SK-N-SH treated with all-trans-retinoic acid at 6 μM for 48 hours (cell line): ENCODE results near the gene NPTX1.

Experiments used
- ATAC-seq: fragments of 200-7000 bp; cut with Tn5 transposase; 3 replicates; pipeline ENCODE4 v1.9.1; 2020; ENCODE audit warnings: mild to moderate bottlenecking, moderate library complexity
- BACH2 ChIP-seq: fragments of 250-450 bp; sonication (Bioruptor Pico); IDR thresholded peaks from 2 replicates; pipeline ENCODE4 v1.9.0; 2021; ENCODE audit warnings: mild to moderate bottlenecking, borderline replicate concordance
- CREB5 ChIP-seq: fragments of 250-450 bp; sonication (Bioruptor Pico); IDR thresholded peaks from 2 replicates; pipeline ENCODE4 v1.5.1; 2020; ENCODE audit warnings: low read depth, mild to moderate bottlenecking, moderate library complexity
- CSDC2 ChIP-seq: fragments of 250-450 bp; sonication (Bioruptor Pico); IDR thresholded peaks from 2 replicates; pipeline ENCODE4 v1.5.0; 2020; ENCODE audit warnings: mild to moderate bottlenecking, moderate library complexity
- ESRRG ChIP-seq: fragments of 250-450 bp; sonication (Bioruptor Pico); IDR thresholded peaks from 2 replicates; pipeline ENCODE4 v1.6.1; 2021; ENCODE audit warnings: mild to moderate bottlenecking
- GLIS3 ChIP-seq: fragments of 250-450 bp; sonication (Bioruptor Pico); IDR thresholded peaks from 2 replicates; pipeline ENCODE4 v1.5.0; 2020; ENCODE audit warnings: mild to moderate bottlenecking, moderate library complexity
- ISL1 ChIP-seq: fragments of 250-450 bp; sonication (Bioruptor Pico); IDR thresholded peaks from 2 replicates; pipeline ENCODE4 v2.1.2; 2022; ENCODE audit warnings: mild to moderate bottlenecking, moderate library complexity
- OSR1 ChIP-seq: fragments of 250-450 bp; sonication (Bioruptor Pico); IDR thresholded peaks from 2 replicates; pipeline ENCODE4 v1.8.0; 2022; ENCODE audit warnings: moderate library complexity, mild to moderate bottlenecking, inconsistent platforms
- PPARA ChIP-seq: fragments of 250-450 bp; sonication (Bioruptor Pico); IDR thresholded peaks from 2 replicates; pipeline ENCODE4 v1.5.0; 2020; ENCODE audit warnings: mild to moderate bottlenecking, borderline replicate concordance
- RARB ChIP-seq: fragments of 250-450 bp; sonication (Bioruptor Pico); IDR thresholded peaks from 2 replicates; pipeline ENCODE4 v1.8.0; 2021; ENCODE audit warnings: mild to moderate bottlenecking, moderate library complexity
- SNAI2 ChIP-seq: fragments of 250-450 bp; sonication (Bioruptor Pico); IDR thresholded peaks from 2 replicates; pipeline ENCODE4 v1.5.0; 2020; ENCODE audit warnings: mild to moderate bottlenecking, moderate library complexity
- TCF4 ChIP-seq: fragments of 250-450 bp; sonication (Bioruptor Pico); IDR thresholded peaks from 2 replicates; pipeline ENCODE4 v1.8.0; 2021; ENCODE audit warnings: mild to moderate bottlenecking, moderate library complexity, borderline replicate concordance
- TSHZ2 ChIP-seq: fragments of 250-450 bp; sonication (Bioruptor Pico); IDR thresholded peaks from 2 replicates; pipeline ENCODE4 v1.5.0; 2020; ENCODE audit warnings: mild to moderate bottlenecking, moderate library complexity
- ZC3H10 ChIP-seq: fragments of 250-450 bp; sonication (Bioruptor Pico); IDR thresholded peaks from 2 replicates; pipeline ENCODE4 v1.5.1; 2021; ENCODE audit warnings: mild to moderate bottlenecking, moderate library complexity
- ZFP3 ChIP-seq: fragments of 250-450 bp; sonication (Bioruptor Pico); IDR thresholded peaks from 2 replicates; pipeline ENCODE4 v1.5.0; 2020; ENCODE audit warnings: mild to moderate bottlenecking, moderate library complexity
- ZFP30 ChIP-seq: fragments of 450-650 bp; formaldehyde crosslinking; IDR thresholded peaks from 2 replicates; pipeline ENCODE4 v1.5.0; 2022; ENCODE audit warnings: mild to moderate bottlenecking, moderate library complexity
- ZNF565 ChIP-seq: fragments of 450-650 bp; formaldehyde crosslinking; conservative IDR thresholded peaks from 2 replicates; pipeline ENCODE4 v1.5.0; 2020; ENCODE audit warnings: low read depth, mild to moderate bottlenecking, moderate library complexity
- ZNF70 ChIP-seq: fragments of 450-650 bp; formaldehyde crosslinking; IDR thresholded peaks from 2 replicates; pipeline ENCODE4 v1.5.0; 2020; ENCODE audit warnings: mild to moderate bottlenecking, moderate library complexity
- ZNF8 ChIP-seq: fragments of 450-650 bp; formaldehyde crosslinking; IDR thresholded peaks from 2 replicates; pipeline ENCODE4 v1.5.0; 2020; ENCODE audit warnings: mild to moderate bottlenecking, moderate library complexity
- TF ChIP-seq, protein P1 (sequence below): fragments of 250-450 bp; sonication (Bioruptor Pico); IDR thresholded peaks from 2 replicates; pipeline ENCODE4 v1.5.1; 2021; ENCODE audit warnings: mild to moderate bottlenecking, moderate library complexity
- TF ChIP-seq, protein P2 (sequence below): fragments of 250-450 bp; sonication (Bioruptor Pico); IDR thresholded peaks from 2 replicates; pipeline ENCODE4 v1.8.0; 2020; ENCODE audit warnings: mild to moderate bottlenecking, moderate library complexity, borderline replicate concordance

The NPTX1 gene

DNA sequence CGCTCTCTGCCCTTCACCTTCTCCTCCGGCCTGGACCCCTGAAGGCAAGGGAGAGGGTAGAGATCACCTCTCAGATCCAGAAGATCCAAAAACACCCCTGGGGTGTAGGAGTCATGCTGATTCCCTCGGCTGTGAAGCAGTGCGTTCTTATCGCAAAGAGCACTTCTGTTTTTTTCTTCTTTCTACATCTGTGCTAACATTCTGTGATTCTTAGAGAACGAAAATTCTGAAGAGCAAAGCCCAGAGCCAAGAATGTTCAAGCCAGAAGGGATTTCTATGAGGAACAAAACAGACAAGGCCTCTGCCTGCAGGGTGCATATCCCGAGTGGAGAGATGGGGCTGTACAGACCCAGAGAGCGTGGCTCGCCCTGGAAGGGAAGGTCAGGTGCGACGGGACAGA, 17.2 kb downstream of the NPTX1 start:
- TF ChIP-seq CSDC2 (CRISPR knock-in tag) (no peak), ZNF565 (CRISPR knock-in tag) (no peak), ZC3H10 (CRISPR knock-in tag) (no peak), ZNF8 (no peak), ZFP3 (CRISPR knock-in tag) (no peak)
- no peak for ATAC-seq

GRCh38 chr17:80458016-80458415, 18.4 kb downstream of the NPTX1 start:
- TF ChIP-seq BACH2 (CRISPR knock-in tag) = no peak
- ATAC-seq = no peak

DNA sequence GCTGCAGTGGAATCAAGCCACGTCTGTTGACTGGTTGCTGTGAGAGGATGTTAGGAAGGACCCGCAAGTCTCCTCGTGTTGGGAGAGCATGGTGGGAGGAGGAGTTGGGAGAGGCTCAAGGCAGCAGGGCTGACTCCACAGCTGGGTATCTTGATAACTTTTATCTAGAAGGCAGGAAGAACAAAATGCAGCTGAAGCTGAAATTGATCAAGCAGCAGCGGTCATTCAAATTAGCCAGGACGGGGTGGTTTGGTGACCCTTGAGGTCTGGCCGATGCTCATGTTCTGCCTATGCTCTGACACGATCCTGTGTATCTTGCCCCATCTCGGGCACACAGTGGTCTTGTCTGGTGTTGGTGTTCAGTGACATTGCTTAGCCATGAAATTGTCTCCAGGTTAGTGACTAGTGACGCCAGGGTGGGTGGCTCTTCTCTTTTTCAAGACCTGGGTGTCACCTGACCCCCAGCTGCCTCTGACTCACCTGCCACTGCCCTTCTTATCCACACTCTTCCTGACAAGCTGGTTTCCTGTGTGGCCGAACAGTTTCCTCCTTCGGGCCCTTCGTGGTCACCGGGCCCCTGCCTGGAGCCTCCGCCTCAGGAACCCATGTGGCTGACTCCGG, 19.1 kb downstream of the NPTX1 start:
- TF ChIP-seq SNAI2 (CRISPR knock-in tag) = no peak
- TF ChIP-seq TSHZ2 (CRISPR knock-in tag) = no peak
- no peak for TF ChIP-seq PPARA (CRISPR knock-in tag)
- TF ChIP-seq CREB5 = no peak
- no peak for TF ChIP-seq CSDC2 (CRISPR knock-in tag)
- no peak for TF ChIP-seq BACH2 (CRISPR knock-in tag)
- TF ChIP-seq, protein P1, sequence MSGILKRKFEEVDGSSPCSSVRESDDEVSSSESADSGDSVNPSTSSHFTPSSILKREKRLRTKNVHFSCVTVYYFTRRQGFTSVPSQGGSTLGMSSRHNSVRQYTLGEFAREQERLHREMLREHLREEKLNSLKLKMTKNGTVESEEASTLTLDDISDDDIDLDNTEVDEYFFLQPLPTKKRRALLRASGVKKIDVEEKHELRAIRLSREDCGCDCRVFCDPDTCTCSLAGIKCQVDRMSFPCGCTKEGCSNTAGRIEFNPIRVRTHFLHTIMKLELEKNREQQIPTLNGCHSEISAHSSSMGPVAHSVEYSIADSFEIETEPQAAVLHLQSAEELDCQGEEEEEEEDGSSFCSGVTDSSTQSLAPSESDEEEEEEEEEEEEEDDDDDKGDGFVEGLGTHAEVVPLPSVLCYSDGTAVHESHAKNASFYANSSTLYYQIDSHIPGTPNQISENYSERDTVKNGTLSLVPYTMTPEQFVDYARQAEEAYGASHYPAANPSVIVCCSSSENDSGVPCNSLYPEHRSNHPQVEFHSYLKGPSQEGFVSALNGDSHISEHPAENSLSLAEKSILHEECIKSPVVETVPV = no peak
- TF ChIP-seq GLIS3 (CRISPR knock-in tag) = no peak
- TF ChIP-seq ZNF8 = no peak
- TF ChIP-seq OSR1 (CRISPR knock-in tag) = no peak
- TF ChIP-seq ESRRG (CRISPR knock-in tag) = no peak
- no peak for TF ChIP-seq RARB
- no peak for TF ChIP-seq ZNF565 (CRISPR knock-in tag)
- no peak for TF ChIP-seq TCF4 (CRISPR knock-in tag)
- ATAC-seq = no peak

DNA sequence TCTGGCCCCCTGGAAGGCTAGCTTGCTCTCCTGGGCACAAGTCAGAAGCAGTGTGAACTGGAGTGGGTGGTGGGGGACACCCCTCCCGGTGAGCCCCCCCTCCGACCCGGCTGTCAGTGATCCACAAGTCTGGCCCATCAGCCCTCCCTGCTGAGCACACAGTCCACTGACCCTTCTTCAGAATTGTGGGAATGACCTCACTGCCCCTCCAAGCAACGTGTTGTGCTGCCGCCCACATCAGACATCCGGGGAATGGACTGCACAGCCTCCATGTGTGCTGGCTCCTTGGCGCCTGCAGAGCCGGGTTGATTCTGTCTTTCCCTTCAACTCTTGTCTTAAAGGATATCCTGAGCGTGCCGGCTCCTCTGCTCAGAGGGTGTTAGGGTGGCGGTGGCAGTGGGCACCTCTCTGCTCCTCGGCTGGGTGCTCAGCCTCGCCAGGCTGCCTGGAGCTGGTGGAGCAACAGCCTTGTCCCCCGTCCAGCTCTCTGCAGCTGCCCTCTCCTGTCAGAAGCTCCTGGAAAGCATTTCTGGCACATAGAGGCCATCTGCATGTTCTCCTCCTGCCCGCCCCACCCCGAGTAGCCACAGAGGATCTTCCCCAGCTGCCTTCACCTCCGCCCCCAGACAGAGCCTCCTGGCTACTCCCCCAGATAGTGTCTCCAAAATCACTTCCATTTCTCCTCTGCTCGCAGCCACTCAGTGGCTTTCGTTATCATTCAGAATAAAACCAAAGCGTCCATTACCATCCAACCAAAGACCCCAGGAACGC, 19.8 kb downstream of the NPTX1 start:
- TF ChIP-seq TCF4 (CRISPR knock-in tag) (no peak), ZNF70 (CRISPR knock-in tag) (no peak), BACH2 (CRISPR knock-in tag) (no peak), ZFP30 (no peak), ZNF565 (CRISPR knock-in tag) (no peak)
- ATAC-seq = no peak

GRCh38 chr17:80455784-80456183, 20.6 kb downstream of the NPTX1 start:
- TF ChIP-seq OSR1 (CRISPR knock-in tag) = no peak
- TF ChIP-seq TCF4 (CRISPR knock-in tag) = no peak
- TF ChIP-seq PPARA (CRISPR knock-in tag) = no peak
- TF ChIP-seq BACH2 (CRISPR knock-in tag) = no peak
- no peak for TF ChIP-seq CREB5
- TF ChIP-seq, protein P2, sequence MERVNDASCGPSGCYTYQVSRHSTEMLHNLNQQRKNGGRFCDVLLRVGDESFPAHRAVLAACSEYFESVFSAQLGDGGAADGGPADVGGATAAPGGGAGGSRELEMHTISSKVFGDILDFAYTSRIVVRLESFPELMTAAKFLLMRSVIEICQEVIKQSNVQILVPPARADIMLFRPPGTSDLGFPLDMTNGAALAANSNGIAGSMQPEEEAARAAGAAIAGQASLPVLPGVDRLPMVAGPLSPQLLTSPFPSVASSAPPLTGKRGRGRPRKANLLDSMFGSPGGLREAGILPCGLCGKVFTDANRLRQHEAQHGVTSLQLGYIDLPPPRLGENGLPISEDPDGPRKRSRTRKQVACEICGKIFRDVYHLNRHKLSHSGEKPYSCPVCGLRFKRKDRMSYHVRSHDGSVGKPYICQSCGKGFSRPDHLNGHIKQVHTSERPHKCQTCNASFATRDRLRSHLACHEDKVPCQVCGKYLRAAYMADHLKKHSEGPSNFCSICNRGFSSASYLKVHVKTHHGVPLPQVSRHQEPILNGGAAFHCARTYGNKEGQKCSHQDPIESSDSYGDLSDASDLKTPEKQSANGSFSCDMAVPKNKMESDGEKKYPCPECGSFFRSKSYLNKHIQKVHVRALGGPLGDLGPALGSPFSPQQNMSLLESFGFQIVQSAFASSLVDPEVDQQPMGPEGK (CRISPR knock-in tag) = no peak
- TF ChIP-seq GLIS3 (CRISPR knock-in tag) = no peak
- no peak for TF ChIP-seq RARB
- TF ChIP-seq ZFP30 = no peak
- TF ChIP-seq ESRRG (CRISPR knock-in tag) = no peak
- no peak for TF ChIP-seq TSHZ2 (CRISPR knock-in tag)
- no peak for TF ChIP-seq ISL1
- TF ChIP-seq CSDC2 (CRISPR knock-in tag) = no peak
- TF ChIP-seq, all 23 proteins: peak for 0
- ATAC-seq = no peak
